ENCODE data around the gene JAML.

- TF ChIP-seq CTCF (IDR thresholded peaks at IDR 0.05) (no peak), POLR2A (IDR thresholded peaks at IDR 0.05) (no peak)
Measured at GRCh38 chr11:118152020-118152551, 72.7 kb downstream of the JAML start.
